HG02763 (cell line): Measurements from ENCODE around the gene IGSF21.

ENCODE experiments used
- ATAC-seq: cut with Tn5 transposase; IDR thresholded peaks from one replicate; pipeline ENCODE4 v1.9.1; 2021; ENCODE audit warnings: mild to moderate bottlenecking, moderate library complexity; ENCODE audit not compliant: unreplicated experiment

Gene IGSF21

GRCh38 chr1:18118491-18118890 is 10.9 kb downstream of the IGSF21 start:
- ATAC-seq, result no peak

DNA sequence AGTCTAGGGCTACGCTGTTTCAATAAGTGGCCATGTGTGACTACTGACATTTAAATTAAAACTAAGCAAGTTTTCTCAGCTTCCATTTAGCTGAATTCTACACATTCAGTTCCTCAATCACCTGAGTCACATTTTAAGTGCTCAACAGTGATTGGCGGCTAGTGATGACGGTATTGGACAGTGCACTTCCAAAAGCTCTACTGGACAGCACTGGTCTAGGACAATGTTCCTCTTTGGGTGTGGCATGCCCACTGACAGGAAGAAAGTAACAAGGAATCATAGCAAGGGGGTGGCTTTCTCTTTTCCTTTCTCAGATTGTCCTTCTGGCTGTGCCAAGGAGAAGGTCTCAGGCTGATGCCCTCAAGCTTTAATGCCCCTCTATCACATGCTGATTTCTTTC is 11.7 kb downstream of the IGSF21 start:
- no peak for ATAC-seq

GRCh38 chr1:18119771-18120377 is 12.3 kb downstream of the IGSF21 start:
- ATAC-seq, result no peak

- ATAC-seq, result no peak
These were observed 13.0 kb downstream of the IGSF21 start for GRCh38 chr1:18120638-18121037.

DNA sequence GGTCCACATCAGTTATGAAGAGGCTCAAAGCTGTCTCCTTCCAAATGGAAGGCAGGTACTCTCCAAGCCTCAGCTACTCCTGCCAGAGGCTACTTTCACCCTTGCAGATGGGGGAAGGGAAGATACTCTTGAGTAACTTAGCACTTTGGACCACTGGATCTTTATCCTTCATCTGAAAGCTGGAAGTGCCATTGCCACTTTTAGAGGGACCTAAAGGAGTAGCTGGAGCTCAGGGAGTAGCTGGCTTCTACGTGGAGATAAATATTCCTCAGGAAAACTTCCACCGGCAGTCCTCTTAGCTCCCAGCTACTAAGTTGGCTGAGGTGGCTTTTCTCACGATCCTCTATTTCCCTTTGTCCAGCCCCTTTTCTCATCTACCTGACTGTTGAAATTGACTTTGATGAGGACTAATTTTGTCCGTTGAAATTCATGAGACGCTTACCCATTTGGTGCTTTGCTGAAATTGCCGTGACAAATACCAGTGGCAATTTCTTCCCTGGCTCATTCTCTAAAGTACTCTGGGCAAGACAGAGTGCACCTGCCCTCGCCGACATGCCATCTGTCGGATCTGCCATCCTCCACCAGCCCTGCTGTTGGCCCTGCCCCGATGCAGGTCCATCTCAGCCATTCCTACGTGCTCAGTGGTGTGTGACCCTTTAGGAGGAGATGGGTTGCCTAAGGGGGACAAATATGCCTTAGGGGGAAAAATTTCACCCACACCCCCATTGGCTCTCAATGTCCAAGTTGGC is 13.6 kb downstream of the IGSF21 start:
- no peak for ATAC-seq

DNA sequence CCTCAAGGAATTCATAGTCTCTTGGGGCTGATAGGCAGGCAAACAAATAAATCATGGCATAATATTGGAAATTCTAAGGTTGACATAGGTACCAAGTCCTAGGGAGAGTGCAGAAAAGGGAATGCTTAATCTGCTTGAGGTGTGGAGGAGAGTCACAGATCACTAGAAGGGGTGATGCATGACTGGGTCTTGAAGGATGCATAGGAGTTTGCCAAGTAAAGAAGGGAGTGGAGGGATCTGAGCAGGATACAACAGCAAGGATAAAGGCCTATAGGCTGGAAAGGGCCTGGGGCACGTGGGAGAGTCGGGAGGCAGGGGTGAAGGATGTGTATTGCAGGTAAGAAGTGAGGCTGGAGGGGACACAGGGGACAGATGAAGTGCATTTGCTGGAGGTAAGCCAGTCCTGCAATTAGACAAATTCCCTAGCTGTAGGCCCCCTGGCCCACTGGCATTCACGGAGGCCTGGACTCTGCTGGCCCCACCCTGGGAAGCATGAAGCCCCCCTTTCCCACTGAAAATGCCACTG is 15.9 kb downstream of the IGSF21 start:
- no peak for ATAC-seq

GRCh38 chr1:18124977-18125376 is 17.4 kb downstream of the IGSF21 start:
- no peak for ATAC-seq

DNA sequence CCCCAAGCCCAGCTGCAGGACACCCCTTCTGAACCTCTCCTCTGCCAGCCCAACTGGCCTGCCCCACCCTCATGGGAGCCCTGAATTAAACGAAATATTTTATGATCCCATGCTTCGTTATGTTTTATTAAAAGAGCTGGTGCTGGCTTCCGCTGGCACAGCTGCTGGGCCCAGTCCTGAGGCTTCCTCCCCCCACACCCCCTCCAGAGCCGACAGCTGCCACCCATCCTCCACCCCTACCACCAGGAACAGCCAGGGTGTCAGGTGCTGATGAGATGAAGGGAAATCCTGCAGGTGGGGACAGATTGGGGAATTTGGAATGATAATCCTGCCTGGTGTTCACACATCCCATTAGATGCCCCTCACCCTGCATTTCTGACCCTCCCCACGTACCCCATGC is 19.0 kb downstream of the IGSF21 start:
- no peak for ATAC-seq

DNA sequence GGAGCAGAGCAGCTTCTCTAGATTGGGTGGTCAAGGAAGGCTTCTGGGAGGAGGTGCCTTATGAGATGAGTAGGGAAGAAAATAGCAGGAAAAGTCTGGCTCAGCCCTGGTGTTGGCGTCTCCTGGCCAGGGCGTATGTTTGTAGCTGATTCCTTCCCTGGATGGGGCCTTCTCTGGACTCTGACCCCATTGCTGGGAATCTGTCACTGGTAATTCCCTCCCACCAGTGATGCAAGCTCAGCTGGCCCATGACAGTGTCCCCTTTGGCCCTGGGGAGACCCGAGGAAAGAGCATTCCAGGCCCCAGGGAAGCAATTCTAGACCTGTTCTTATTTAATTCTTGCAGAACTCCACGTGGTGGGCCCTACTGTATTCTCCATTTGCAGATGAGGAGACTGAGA is 20.7 kb downstream of the IGSF21 start:
- no peak for ATAC-seq

DNA sequence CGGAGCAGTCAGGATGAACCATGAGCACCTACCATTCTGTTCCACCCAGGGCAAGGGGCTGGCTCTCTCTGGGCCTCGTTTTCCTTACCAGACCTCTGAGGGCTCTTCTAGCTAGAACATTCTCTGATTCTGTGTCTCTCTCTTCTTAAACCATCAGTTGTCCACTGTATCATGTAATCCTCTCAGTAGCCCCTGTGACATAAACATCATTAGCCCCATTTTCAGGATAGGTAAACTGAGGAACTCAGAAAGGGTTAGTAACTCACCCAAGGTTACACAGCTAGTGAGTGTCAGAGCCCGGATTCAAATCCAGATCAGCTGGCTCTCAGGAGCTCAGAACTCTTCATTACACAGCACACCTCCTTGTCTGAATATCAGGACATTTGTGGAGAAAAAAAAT is 22.8 kb downstream of the IGSF21 start:
- ATAC-seq, result no peak

DNA sequence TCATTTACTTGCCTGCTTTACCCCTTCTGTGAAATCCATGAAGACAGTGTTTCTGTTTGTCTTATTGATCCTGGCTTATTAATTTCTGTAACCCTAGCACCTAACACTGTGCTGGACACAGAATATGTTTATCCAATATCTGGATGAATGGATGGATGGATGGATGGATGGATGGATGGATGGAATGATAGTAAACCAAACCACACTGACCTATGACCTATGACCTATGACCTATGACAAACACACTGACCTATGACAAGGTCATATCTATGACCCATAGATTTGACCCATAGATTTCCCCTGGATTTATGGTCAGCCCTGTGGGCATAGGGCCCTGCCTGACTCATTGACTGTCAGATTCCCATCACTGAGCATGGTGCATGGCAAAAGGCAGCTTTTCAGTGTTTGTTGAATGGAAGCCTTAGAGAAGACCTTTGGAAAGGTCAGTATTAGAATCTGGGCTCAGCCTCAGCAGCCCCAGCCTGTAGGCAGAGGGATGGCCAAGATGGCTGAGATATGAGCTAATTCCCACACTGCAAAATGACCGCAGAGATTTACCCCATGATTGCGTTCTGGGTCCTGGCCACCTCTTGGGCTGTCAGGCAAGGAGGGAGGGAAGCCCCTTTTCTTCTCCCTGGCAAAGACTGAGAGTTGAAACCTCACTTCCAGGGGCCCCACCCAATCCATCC is 24.6 kb downstream of the IGSF21 start:
- no peak for ATAC-seq

GRCh38 chr1:18132711-18133541 is 25.3 kb downstream of the IGSF21 start:
- no peak for ATAC-seq

DNA sequence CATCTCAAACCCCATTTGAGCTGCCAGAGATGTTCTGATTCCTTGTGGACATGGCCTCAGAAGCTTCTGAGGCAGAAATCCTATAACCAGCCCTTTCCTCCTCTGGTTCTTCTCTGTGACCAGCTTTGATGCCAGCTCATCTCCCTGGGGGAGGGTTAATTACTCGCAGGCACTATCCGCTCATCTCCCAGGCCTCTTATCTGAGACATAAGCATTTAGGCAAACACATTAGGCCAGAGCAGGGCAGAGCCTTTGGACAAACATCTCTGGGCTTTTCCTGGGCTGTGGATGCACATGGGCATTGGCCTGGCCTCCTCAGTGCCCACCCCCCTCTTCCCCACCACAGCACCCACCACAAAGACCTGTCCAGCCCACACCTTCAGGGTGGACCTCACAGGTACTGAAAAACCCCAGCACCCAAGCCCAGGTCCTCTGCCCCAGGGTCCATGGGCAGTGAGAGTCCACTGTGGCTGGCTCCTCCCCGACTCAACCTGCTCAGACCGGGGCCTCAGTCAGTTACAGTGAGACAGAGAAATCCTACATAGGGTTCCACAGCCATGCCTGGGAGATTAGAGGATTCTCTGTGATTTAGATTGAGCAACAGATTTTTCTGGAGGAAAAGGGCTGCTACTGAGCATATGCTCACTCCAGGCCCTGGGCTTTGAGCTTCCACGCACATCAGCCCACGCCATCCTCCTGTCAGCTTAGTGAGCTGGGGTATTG is 26.9 kb downstream of the IGSF21 start:
- ATAC-seq, result no peak

- no peak for ATAC-seq
These were observed 30.3 kb downstream of the IGSF21 start for GRCh38 chr1:18137759-18138345.

DNA sequence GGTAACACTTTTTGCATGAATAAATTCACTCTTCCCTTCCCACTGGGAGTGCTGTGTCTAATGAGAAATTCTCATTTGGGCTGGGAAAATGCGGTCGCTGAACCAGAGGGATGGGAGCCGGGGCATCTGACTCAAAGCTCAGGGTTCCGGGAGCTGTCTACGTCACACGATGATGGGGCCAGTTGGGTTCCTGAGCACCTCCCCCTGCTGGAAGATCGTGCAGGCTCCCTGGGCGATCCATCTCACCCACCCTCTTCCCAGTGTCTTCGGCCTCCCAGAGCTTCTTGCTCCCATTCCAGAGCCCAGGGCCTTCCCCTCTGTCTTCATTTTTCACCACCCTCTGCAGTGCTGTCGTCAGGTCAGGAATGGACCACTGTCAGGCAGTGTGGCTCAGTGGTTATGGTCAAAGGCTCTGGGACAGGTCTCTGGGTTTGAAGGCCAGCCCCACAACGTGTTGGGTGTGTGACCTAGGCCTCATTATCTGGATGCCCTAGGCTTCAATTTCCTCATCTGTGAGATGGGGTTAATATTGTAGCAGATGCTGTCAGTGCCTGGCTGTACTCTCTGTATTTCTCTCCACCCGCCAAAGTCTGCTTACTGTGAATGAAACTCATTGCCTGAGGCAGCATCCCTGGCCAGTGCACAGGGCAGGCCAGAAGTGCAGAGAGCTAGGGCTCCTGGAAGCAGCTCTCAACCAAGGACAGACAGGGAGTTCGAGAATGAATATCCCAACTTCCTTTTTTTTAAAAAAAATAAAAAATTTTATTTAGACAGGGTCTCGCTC is 31.8 kb downstream of the IGSF21 start:
- ATAC-seq, result no peak

DNA sequence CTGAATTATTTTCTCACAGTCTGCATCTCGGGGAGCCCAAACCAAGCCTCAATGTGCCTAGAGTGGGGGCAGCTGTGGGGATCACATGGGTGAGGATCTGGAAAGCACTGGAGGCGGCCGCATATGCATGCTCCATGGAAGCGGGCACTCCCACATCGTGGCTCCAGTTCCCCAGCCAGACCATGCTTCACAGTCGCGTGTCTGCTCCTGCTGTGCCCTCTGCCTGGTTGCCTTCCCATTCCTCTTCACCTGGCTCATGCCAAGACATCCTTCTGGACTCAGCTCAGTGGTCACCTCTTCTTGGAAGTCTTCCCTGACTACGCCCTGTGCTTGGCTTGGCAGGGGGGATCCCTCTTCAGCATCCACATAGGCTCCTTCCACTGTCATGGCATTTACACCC is 32.8 kb downstream of the IGSF21 start:
- ATAC-seq, result no peak

DNA sequence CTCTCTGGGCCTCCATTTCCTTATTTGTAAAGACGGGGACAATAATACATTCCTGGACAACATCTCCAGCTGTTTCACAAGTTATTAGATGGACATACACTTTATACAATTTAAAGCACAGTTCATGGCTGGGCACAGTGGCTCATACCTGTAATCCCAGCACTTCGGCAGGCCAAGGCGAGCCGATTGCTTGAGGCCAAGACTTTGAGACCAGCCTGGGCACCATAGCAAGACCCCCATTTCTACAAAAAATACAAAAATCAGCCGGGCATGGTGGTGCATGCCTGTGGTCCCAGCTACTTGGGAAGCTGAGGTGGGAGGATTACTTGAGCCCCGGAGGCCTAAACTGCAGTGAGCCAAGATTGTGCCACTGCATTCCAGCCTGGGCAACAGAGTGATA is 34.1 kb downstream of the IGSF21 start:
- ATAC-seq, result no peak

DNA sequence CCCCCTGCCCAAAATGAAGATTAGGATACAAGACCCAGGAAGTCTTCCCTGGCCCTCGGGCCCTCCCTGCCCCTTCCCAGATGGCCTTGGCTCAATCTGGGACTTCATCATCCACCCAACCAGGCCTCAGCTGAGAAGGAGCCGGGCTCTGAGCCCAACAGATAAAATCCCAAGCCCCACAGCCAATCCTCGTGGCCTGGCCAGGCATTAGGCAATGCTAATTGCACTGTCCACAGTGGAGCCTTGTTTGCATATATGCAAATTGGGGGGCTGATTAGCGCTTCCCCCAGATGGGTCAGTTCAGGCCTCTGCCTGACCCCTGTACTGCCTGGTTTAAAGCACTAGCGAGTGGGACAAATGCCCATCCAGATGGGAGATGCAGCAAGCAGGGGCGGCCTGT is 34.9 kb downstream of the IGSF21 start:
- ATAC-seq, result no peak

GRCh38 chr1:18142969-18143368 is 35.4 kb downstream of the IGSF21 start:
- no peak for ATAC-seq
